Measurements from ENCODE around the gene MAML3.

DNA sequence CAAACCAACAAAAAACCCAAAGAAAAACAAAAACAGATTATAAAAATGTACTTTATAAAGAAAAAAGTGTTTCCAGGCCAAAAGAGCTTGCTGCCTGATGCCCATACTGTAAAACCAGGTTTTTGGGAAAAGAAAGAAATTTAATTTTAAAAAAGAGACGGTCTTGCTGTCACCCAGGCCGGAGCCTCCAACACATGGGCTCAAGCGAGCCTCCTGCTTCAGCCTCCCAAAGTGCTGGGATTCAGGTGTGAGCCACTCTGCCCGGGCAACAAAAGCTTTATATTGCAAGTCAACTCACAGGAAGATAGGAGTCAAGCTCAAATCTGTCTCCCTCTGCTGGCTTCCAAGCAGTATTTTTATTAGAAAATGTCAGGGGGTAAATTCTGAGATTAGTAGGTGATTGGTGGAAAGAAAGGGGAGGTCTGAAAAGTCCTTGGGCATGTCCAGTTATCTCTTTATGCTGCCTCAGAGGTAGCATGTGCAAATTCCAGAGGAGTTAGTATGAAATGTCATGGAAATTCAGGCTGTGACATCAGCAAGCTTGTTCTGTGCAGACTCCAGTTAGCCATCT, 449.0 kb downstream of the MAML3 start:
- TF ChIP-seq RAD21 (IDR thresholded peaks at IDR 0.05; ENCODE audit: low read depth), result no peak
- TF ChIP-seq, protein P1, sequence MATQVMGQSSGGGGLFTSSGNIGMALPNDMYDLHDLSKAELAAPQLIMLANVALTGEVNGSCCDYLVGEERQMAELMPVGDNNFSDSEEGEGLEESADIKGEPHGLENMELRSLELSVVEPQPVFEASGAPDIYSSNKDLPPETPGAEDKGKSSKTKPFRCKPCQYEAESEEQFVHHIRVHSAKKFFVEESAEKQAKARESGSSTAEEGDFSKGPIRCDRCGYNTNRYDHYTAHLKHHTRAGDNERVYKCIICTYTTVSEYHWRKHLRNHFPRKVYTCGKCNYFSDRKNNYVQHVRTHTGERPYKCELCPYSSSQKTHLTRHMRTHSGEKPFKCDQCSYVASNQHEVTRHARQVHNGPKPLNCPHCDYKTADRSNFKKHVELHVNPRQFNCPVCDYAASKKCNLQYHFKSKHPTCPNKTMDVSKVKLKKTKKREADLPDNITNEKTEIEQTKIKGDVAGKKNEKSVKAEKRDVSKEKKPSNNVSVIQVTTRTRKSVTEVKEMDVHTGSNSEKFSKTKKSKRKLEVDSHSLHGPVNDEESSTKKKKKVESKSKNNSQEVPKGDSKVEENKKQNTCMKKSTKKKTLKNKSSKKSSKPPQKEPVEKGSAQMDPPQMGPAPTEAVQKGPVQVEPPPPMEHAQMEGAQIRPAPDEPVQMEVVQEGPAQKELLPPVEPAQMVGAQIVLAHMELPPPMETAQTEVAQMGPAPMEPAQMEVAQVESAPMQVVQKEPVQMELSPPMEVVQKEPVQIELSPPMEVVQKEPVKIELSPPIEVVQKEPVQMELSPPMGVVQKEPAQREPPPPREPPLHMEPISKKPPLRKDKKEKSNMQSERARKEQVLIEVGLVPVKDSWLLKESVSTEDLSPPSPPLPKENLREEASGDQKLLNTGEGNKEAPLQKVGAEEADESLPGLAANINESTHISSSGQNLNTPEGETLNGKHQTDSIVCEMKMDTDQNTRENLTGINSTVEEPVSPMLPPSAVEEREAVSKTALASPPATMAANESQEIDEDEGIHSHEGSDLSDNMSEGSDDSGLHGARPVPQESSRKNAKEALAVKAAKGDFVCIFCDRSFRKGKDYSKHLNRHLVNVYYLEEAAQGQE (IDR thresholded peaks at IDR 0.05; ENCODE audit: low read depth), result no peak
- TF ChIP-seq YY1 (IDR thresholded peaks at IDR 0.05; ENCODE audit: low read depth), result no peak
- TF ChIP-seq FOXM1 (IDR thresholded peaks at IDR 0.05; ENCODE audit: borderline replicate concordance, low read depth), result no peak
- TF ChIP-seq CEBPB (IDR thresholded peaks at IDR 0.05), result no peak
- TF ChIP-seq, protein P2, sequence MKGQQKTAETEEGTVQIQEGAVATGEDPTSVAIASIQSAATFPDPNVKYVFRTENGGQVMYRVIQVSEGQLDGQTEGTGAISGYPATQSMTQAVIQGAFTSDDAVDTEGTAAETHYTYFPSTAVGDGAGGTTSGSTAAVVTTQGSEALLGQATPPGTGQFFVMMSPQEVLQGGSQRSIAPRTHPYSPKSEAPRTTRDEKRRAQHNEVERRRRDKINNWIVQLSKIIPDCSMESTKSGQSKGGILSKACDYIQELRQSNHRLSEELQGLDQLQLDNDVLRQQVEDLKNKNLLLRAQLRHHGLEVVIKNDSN (IDR thresholded peaks at IDR 0.05), result no peak

Measured in Ishikawa (cell line).